ENCODE data around the gene CACNA1C.

Gene CACNA1C

GRCh38 chr12:2414810-2415567 lies 362.2 kb downstream of the CACNA1C start:
- no peak for DNase-seq (ENCODE audit: low spot score)

GRCh38 chr12:2415568-2415944 lies 362.8 kb downstream of the CACNA1C start:
- no peak for DNase-seq (ENCODE audit: low spot score)

- DNase-seq (ENCODE audit: low spot score): no peak
These were observed 363.4 kb downstream of the CACNA1C start for GRCh38 chr12:2416158-2416557.

GRCh38 chr12:2417481-2418160 lies 364.8 kb downstream of the CACNA1C start:
- no peak for DNase-seq (ENCODE audit: low spot score)

GRCh38 chr12:2418579-2418978 lies 365.8 kb downstream of the CACNA1C start:
- no peak for DNase-seq (ENCODE audit: low spot score)

GRCh38 chr12:2422591-2422990 lies 369.8 kb downstream of the CACNA1C start:
- DNase-seq (ENCODE audit: low spot score): no peak

- no peak for DNase-seq (ENCODE audit: low spot score)
These were observed 376.2 kb downstream of the CACNA1C start for GRCh38 chr12:2429032-2429431.

- DNase-seq (ENCODE audit: low spot score): no peak
These were observed 379.0 kb downstream of the CACNA1C start for GRCh38 chr12:2431810-2432209.

GRCh38 chr12:2432856-2433255 lies 380.1 kb downstream of the CACNA1C start:
- no peak for DNase-seq (ENCODE audit: low spot score)

GRCh38 chr12:2435511-2435910 lies 382.7 kb downstream of the CACNA1C start:
- no peak for DNase-seq (ENCODE audit: low spot score)

GRCh38 chr12:2439332-2440100 lies 386.7 kb downstream of the CACNA1C start:
- DNase-seq (ENCODE audit: low spot score): no peak

- no peak for DNase-seq (ENCODE audit: low spot score)
These were observed 391.0 kb downstream of the CACNA1C start for GRCh38 chr12:2443776-2444175.

- DNase-seq (ENCODE audit: low spot score): no peak
These were observed 393.2 kb downstream of the CACNA1C start for GRCh38 chr12:2445968-2446367.

- no peak for DNase-seq (ENCODE audit: low spot score)
These were observed 395.1 kb downstream of the CACNA1C start for GRCh38 chr12:2447861-2448260.

- no peak for DNase-seq (ENCODE audit: low spot score)
These were observed 396.8 kb downstream of the CACNA1C start for GRCh38 chr12:2449586-2449985.

GRCh38 chr12:2450553-2450952 lies 397.8 kb downstream of the CACNA1C start:
- DNase-seq (ENCODE audit: low spot score): no peak

- no peak for DNase-seq (ENCODE audit: low spot score)
These were observed 398.2 kb downstream of the CACNA1C start for GRCh38 chr12:2451025-2451424.

GRCh38 chr12:2451497-2451896 lies 398.7 kb downstream of the CACNA1C start:
- no peak for DNase-seq (ENCODE audit: low spot score)

GRCh38 chr12:2453076-2453760 lies 400.4 kb downstream of the CACNA1C start:
- no peak for DNase-seq (ENCODE audit: low spot score)

GRCh38 chr12:2453761-2454090 lies 400.9 kb downstream of the CACNA1C start:
- no peak for DNase-seq (ENCODE audit: low spot score)

- DNase-seq (ENCODE audit: low spot score): no peak
These were observed 401.9 kb downstream of the CACNA1C start for GRCh38 chr12:2454601-2455177.

- DNase-seq (ENCODE audit: low spot score): no peak
These were observed 402.6 kb downstream of the CACNA1C start for GRCh38 chr12:2455410-2455809.

Data from ecto neural progenitor cell (in vitro differentiated cells).